ENCODE measurements around the gene CD4.

DNA sequence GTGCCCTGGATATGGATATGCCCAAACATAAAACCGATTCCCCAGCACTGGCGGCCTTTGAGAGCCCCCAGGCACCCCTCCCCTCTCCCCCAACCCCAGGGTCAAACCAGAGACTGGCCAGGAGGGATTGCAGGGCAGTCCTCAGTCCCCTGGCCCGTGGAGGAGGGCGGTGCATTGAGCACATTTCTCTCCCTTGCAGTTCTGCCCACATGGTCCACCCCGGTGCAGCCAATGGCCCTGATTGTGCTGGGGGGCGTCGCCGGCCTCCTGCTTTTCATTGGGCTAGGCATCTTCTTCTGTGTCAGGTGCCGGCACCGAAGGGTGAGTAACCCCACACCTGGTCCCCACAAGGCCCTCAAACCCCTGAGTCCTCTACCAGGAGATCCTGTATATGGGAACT, 28.9 kb downstream of the CD4 start:
- TF ChIP-seq CTCF (IDR thresholded peaks at IDR 0.05), result no peak
- no peak for TF ChIP-seq POLR2A (IDR thresholded peaks at IDR 0.05)

Measured in adrenal gland (tissue), 5 donors.